Fibroblast of peridontal ligament (primary cell): Measurements from ENCODE around the gene SF3B5.
"Not testable (repeated sequence)": the region's sequence is repeated elsewhere in the genome, so short reads cannot be mapped to it uniquely, and the experiment has no call there.

Source experiments
- DNase-seq: peaks from one replicate; pipeline ENCODE4 v3.0.0-alpha.2; 2010; ENCODE audit errors: extremely low read depth

SF3B5 gene

DNA sequence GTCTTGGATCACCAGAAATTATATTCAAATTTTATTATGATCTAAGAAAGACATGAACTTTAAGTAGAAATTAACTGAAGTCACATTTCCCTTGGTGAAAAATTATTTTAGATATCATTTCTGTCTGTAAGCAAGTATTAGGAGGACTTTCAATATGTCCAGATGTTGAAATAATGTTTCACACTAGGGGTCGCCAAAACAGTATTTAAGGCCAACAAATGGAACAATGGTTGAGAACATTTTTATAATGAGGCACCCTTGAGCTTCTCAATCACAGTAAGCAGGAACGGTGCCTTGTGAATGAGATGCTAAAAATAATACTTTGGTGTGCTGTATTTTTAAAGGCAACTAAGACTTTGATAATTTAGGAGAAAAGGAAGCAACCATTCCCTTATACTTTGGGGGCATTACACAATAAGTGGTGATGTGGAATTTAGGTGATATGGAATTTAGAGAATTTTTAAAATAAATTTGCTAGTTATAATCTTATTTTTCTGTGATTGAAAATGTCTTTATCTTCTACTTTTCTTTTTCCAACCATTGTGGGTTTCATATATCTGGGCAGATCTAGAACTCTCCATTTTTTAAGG is 9.6 kb upstream of the SF3B5 start:
- peak; percentile 93 for DNase-seq

DNA sequence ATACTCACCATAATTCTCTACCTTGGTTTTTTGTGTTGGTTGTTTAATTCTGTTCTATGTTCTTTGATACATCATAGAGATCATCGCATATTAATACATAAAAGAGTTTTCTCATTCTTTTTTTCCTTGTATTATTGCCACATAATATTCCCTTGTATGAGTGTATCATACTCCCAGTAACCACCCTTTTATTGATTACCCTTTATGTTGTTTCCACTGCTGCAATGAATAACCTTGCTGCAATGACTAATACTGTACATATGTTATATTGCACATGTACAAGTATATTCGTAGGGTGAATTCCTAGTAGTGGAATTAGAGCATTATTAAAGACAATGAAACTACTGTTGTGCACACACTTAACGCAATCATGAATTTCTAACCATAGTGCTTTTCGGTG is 9.1 kb upstream of the SF3B5 start:
- DNase-seq, result no peak

DNA sequence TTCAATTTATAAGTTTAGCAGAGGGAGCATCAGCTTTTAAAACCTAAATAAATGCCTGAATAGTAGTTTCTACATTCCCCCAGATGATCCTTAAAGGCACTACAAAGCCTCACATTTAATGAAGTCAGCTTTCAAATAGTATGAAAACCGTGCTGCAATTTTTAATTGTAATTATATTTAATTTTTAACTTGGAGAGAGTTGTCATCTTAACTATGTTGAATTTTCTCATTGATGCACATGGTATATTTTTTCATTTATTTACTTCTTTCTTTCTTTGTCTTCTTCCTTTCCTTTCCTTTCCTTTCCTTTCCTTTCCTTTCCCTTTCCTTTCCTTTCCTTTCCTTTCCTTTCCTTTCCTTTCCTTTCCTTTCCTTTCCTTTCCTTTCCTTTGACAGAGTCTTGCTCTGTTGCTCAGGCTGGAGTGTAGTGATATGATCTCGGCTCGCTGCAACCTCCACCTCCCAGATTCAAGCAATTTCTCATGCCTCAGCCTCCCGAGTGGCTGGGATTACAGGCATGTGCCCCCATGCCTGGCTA is 7.7 kb upstream of the SF3B5 start:
- no peak for DNase-seq

DNA sequence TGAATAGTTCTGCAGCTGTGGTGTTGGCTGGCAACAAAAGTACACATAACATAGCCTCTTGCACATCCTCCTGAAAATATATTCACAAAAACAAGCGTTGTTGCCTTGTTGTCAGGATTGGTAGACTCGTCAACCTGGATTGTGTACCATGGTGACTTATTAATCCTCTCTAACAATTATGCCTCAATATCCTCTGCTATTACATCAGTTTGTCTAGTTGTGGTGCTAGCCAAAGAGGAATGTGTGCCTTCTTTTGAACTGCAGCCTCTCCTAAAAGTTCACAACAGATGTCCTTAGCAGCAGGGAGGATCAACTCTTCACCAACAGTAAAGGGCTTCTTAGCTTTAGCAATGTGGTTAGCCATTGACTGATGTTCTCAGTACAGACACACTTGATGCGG is 3.6 kb upstream of the SF3B5 start:
- DNase-seq, result no peak

DNA sequence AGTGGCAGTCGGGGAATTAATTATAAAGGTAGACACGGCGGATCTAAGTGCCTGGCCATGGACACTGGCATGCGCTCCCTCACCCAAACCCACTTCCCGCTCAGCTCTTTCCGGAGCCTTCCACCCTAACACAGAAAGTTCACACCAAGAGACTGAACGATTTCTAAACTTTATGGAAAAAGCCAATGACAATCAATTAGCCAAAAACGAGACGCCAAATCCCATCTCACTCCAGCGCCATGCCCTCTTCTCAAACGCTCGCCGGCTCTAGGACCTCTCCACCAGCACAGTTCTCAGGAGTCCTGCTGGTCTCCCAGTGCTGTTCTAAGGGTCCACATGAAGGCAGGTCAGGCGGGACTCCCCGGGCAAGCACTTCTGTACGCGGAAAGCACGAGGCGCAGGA is 641 bp downstream of the SF3B5 start:
- DNase-seq, result no peak

DNA sequence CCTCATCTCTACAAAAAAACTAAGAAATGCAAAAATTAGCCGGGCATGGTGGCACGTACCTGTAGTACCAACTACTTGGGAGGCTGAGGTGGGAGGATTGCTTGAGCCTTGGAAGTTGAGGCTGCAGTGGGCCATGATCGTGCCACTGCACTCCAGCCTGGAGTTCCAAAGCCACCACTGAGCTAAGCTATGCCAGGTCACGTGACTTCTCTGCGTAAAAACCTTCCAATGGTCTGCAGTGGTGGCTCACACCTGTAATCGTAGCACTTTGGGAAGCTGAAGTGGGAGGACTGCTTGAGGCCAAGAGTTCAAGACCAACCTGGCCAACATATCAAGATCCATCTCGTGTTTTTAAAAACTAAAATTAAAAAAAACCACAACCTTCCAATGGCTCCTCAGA is 1.7 kb downstream of the SF3B5 start:
- DNase-seq, result no peak

DNA sequence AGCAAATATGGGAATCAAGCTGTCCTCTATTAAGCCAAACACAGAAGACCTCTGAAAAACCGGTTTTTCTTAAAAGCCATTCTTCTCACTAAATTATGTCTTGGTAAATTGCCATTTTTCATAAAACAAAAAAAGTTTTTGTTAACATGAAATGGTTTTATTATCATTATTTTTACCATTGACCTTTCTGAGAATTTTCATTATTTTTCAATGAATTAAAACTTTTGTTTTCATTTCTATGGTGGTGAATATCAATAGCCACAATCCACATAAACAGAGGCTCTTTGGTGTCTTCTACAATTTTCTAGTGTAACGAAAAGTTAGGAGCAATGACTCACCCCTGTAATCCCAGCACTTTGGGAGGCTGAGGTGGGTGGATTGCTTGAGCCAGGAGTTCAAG is 2.1 kb downstream of the SF3B5 start:
- DNase-seq, result no peak

DNA sequence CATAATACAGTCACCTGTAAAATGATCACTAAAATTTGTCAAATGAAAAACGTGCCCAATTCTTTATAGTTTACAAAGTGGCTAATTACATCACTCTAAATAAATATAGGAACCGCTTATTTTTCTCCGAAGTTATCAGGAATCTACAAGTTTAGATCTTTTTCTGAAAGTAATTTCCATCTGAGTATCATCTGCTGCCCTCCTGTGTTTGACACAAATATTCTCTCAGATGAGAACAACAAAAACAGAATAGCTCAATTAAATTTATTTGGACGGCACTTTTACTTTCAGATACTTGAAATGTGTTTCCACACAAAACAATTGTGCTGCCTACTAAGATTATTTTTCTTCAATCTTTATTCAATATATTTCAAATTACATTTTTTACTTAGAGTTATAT is 5.0 kb downstream of the SF3B5 start:
- peak; percentile 45 for DNase-seq

DNA sequence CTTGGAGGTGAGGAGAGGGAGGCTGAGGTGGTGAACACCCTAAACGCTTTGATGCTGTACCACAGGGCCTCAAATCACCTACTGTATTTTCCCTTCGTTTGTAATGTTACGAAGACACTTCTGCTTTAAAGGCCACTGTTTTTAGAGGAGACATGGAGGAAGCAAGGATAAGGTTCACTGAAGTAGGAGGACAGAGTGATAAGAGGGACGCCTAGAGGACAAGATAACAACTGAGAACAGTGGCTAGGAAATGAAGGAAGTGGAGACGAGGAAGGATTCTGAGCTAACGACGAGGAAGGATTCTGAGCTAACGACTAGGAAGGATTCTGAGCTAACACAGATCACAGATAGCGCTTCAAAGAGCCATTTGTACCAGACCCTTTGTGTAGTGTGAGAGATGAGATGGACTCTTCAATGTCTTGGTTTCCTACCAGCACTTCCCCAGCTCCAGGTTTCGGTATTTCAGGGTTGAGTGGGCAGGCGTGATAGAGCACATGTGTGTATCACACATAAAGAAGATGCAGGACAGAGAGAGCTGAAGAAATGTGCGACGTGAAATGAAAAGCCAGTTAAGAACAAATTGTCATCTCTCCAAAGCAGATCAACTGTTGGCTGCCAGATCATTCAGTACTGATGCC is 7.5 kb downstream of the SF3B5 start:
- DNase-seq, result no peak

DNA sequence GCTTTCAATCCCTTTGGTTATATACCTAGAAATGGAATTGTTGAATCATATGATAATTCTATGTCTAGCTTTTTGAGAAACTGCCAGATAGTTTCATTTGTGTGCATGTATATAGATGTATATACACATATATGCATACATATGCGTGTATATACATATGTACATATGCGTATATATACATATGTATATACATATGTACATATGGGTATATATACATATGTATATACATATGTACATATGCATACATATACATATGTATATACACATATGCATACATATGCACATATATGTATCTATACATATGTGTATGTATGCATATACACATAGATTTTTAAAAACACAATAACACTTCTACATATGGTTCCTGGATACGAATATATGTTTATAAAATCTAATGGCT is 8.4 kb downstream of the SF3B5 start:
- no peak for DNase-seq

DNA sequence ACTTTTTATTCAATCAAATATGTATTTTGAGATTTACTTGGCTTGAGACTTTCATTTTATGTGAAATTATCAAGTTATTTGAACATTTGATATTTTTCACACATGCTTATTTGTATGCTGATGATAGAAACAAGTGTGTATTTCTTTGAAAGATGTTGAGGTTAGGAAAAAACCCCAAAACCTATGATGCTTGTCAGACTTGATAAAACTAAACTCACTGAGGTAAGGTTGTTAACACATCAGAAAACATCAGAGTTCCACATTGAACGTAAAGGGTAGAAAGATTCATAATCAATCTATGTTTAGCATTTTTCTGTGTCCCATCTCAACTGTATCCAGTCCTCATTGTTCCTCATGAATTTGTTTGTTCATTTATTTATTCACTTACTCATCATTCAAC is 12.2 kb downstream of the SF3B5 start:
- DNase-seq, result no peak

DNA sequence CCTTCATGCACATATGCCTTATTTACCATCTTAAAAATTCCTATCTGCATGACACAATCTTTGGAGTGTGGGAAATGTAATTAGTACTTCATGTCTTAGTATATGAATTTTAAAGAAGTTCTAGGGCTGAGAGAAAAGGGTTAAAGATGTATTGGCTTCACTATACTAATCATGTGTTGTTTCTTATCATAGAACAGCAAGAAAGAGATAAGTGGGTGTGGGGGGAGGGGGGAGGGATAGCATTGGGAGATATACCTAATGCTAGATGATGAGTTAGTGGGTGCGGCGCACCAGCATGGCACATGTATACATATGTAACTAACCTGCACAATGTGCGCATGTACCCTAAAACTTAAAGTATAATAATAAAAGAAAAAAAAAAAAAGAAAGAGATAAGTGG is 13.0 kb downstream of the SF3B5 start:
- not testable (repeated sequence) for DNase-seq

DNA sequence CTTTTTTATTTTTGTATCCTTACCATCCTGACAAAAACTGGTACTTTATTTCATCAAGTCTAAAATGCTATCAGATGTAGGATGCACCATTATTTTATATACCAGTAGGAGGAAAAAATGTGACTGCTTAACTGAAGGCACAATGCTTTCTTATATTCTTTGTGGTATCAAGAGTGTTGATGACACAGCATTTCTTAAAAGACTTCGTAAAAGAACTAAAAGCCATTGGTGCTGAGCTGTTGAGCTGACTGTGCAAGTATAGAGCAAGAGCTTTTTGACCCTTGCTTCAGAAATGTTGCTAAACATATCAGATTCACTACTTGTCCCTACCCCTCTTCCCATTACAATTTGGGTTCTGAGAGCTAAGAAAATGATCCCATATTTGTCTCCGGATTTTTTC is 17.5 kb downstream of the SF3B5 start:
- no peak for DNase-seq

DNA sequence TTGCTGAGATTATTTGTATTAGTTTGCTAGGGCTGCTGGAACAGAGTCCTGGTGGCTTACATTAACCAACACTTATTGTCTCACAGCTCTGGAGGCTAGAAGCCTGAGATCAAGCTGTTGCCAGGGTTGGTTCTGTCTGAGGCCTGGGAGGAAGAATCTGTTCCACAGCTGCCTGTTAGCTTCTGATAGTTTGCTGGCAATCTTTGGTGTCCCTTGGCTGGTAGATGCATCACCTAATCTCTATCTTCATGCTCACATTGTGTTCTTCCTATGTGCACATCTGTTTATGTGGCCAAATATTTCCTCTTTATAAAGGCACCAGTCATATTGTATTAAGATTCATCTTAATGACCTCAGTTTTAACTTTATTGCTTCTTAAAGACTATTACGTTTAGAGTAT is 19.5 kb downstream of the SF3B5 start:
- no peak for DNase-seq

DNA sequence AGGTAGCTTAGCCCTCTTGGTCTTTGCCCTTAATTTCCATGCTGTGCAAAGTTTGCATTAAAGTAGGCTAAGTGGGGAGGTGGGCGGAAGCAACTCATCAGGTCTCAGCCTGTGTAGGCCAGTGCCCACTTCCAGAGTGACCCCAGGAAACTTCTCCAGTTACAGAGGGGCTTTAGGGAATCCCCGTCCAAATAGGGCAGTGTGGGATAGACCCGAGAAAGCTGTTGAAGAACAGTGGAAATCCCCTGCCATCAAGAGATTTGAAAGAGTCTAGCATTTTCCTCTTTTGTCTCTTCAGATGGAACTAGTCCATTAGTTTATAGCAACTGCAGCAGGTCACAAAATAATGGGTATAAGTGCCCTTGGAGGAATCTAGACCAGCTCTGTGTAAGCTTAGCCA is 20.2 kb downstream of the SF3B5 start:
- DNase-seq, result no peak

DNA sequence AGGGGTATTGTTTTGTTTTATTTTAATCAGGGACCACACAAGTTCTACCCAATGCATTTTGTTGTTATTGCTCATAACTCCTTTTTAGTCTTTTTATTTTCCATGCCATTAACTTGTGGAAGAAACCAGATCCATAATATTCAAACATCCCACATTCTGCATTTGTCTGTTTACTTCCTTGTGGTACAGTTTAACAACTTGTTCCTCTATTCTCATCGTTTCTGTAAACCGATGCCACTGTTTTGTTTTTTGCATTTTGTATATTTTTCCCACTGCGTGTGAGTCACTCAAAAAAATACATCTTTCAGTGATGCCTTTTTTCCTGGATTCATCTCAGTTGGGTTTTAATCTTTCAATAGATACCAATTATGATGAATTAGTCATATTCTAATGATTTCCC is 22.3 kb downstream of the SF3B5 start:
- DNase-seq, result no peak

DNA sequence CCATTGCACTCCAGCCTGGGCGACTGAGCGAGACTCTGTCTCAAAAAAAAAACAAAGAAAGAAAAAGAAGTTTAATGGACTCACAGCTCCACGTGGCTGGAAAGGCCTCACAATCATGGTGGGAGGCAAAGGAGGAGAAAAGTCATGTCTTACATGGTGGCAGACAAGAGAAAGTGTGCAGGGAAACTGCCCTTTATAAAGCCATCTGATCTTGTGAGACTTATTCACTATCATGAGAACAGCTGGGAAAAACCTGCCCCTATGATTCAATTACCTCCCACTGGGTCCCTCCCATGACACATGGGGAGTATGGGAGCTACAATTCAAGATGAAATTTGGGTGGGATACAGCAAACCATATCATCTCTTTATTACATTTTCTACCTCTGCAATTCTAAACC is 25.9 kb downstream of the SF3B5 start:
- DNase-seq, result no peak

DNA sequence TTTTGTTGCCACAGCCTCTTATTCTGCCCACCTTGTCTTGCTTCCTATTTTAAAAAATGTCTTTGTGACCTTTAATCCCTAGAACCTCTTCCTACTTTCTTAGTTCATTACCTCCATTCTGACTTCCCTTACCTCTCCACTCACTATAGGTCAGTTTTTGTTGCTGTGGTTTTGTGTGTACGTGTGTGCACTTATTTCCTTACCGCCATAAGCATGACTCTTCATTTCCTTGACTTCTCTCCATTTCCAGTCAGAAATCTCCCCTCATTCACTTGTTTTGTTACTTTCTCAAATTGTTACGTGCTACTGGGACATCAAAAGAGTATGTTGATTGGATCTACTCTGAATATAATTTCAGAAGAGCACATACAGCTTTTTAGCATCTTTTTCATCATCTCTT is 26.6 kb downstream of the SF3B5 start:
- DNase-seq, result no peak

DNA sequence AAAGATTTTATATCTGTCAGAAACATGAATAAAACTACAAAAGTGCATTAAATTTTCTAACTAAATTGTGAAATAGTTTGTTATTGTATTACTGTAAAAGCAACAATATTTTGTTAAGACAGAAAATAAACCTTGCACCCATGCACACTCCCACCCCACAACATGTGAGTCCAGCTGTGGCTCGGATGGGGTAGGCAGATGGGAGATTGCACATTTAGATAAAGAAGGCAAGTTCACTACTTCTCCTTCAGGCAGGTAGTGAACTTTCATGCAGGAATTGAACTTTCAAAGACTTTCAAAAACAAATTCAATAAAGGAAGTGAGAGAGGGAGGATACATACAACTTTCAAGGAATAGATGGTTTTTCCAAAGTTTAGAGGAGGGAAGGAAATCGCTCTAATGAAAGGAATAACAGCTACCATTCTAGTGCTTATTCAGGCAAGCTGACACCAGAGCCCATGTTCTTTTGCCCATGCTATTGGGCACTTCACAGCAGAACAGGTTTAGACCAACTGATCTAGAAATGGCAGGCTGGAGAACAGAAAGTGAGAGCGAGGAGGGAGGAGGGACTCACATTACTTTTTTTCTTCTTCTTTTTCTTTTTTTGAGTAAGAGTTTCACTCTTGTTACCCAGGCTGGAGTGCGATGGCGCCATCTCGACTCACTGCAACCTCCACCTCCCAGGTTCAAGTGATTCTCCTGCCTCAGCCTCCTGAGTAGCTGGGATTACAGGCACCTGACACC is 28.5 kb downstream of the SF3B5 start:
- no peak for DNase-seq

DNA sequence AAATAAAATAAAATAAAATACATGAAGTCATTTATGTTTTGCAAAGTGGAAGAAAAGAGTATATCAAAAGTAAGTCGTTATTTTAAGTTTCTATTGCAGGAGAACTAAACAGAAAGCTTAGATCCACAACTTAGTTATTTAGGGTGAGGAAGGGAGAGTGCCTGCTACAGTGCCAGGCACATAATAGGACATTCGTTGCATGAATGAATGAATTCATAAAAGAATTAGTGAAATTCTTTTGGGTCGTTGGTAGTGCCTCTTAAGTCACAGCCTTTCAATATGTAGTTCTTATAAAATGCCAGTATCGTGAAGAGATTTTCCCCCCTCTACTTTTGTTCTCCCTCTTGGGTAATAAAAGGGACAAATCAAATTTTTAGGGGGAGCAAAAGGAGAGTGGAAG is 29.1 kb downstream of the SF3B5 start:
- DNase-seq, result no peak

DNA sequence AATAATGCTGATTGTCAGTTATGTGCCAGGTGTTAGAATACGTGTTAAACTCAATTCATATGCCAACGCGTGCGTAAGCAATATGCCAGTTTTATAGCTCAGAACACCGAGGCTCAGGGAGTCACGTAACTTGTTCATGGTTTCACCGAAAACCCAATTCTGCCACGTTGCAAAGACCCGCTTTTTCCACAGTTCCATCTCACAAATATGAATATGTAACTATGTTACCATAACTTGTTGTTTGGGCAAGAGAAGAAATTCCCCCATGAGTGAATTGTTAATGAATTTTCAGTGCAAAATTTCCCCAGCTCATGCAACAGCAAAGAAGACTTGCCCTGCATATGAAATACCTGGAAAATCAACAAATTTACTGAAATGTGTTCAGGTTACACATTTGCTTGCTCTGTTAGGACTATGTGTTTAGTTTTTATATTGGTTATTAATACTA is 30.1 kb downstream of the SF3B5 start:
- no peak for DNase-seq

DNA sequence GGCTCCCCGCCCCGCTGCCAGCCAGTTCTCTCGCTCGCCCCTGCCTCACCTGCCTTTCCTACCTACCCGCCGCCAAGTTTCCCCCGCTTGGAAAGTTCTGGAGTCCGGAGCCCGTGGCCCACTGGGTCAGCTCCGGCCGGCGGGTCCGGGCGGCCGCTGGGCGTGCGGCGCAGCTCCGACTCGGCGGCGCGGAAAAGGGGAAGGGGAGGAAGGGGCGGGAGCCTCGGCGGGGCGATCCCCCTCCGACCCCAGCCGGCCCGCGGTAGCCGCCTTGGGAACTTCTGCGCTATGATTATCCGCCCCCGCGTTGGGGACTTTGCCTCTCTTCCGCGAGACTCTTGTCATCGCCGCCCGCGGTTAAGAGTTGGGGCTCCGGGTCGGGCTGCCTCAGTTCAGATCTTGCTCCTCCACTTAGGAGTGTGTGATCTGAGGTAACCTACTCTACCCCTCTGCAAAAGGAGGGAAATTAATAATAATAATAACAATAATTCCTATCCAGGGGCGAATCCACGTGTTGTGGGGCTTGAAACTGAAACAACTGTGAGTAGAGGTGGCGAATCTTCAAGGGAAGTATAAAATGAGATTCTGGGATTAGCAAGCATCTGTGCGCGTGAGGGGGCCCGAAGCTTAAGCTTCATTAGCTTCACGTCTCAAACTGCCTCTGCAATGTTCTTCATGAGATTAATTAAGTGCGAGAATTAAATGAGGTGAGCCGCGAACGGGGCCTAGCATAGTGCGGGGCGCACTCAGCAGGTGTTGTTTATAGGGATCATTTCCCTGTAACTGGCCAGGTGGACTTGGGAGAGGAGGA is 30.8 kb downstream of the SF3B5 start:
- no peak for DNase-seq
